ENCODE measurements around the gene XDH.
A peak's percentile ranks its signal among the peaks of the same experiment; 100 is the strongest.

Gene XDH

GRCh38 chr2:31363956-31364750 lies 50.4 kb downstream of the XDH start:
- DNase-seq = no peak

GRCh38 chr2:31362581-31362980 lies 52.0 kb downstream of the XDH start:
- DNase-seq = no peak

DNA sequence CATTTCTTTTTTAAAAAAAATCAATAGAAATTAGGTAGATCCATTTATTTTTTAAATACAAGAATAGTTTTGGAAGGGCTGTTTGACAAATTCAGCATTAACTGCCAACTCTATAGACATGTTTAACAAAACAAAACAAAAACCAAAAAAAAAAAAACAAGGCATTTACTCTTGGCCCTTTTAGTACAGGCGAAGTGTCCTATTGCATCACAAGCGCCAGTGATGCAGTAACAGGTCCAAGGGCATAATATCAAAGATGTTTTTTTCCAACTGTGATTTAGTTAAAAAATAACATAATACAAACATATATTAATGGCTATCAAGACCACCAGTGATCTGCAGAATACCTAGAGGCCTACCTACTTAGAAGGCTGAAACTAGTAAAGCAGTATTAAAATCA lies 55.3 kb downstream of the XDH start:
- DNase-seq = no peak

GRCh38 chr2:31354837-31355236 lies 59.7 kb downstream of the XDH start:
- DNase-seq = no peak

DNA sequence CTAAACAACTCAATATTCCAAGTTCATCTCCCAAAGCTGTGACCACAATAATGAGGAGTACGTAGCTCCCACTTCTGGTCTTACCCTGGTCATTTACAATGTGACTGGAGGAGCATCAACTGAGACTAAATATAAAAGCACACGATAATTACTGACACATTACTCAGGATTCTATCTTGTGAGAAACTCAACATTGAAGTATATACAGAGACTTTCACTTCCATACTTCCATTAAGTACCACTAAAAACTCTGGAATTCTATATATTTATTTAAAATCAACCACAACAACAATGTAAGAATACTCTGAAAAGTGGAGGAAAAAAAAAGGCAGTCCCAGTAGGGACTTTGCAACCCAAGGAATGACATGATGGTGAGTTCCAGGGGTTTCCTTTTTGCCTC lies 61.4 kb downstream of the XDH start:
- no peak for DNase-seq

DNA sequence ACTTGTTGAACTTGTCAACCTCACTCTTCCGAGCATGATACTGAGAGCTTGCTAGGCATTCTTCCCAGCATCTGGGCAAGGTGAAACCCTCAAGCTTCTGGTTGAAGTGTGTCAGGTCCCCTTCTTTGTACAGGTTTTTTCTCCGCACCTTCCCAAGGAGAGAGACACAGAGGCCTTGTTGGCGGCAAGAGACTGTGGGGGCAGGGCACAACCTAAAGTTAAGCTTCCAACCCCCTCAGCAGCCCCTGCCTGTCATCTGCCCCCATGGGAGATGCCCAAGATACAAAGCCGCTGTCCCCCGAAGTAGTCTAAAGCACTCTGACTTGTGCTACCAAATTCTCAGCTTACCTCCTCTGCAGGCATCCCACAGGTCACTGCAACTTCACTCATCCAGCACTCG lies 64.9 kb downstream of the XDH start:
- DNase-seq = no peak

GRCh38 chr2:31349160-31349559 lies 65.4 kb downstream of the XDH start:
- no peak for DNase-seq

- DNase-seq = no peak
Measured at GRCh38 chr2:31348618-31349017, 65.9 kb downstream of the XDH start.

DNA sequence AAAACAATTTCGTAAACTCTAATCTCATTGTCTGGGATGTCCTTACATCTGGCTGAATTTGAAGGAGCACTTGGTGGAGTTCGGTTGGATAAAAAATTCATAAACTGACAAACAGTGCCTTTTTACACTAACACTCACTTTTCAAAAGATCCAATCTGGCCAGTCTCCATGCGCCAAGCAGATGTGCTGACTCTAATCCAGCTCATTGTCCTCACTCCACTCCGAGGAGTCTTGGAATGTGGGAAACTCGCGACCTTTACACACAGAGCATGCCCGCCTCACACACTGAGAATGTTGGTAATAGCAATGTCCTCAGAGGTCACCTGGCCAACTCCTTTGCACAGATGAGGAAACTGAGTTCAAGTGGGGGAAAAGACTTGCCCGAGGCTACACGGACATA lies 66.8 kb downstream of the XDH start:
- DNase-seq = no peak

DNA sequence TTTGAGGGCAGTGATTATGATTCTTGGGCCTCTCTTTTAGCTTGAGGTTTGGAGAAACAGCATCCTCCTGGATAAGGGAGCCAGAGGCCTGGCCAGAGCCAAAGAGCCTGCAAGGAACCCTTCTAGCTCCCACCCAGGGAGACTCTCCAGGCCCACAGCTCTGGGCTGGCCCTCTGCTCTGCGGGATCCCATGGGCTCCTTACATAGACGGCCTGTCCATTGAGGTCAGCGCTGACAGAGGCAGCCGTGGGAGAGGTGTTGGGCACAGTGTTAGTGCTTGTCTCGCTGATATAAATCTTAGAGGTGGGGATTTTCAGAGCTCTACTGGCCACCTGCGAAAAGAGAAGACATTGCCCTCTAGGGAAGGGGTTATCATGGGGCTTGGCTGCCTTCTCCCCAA lies 67.2 kb downstream of the XDH start:
- no peak for DNase-seq

GRCh38 chr2:31344447-31344846 lies 70.1 kb downstream of the XDH start:
- no peak for DNase-seq

DNA sequence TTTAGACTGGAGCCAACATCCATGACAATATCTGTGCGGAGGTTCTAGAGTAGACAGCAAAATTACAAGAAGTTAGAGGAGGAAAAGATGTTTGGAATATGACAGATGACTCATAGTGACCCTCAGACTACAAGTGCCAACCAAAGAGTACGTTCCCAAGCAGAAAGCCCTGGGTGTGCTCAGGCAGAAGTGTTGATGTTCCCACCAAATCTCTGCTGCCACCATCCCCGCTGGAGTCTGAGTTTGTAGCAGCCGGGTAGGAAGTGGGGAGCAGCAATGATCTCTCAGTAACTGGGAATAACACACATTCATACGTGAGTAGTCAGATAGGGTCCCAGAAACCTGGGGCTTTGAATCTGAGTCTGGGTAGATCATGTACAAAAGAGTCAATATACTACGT lies 73.2 kb downstream of the XDH start:
- no peak for DNase-seq

DNA sequence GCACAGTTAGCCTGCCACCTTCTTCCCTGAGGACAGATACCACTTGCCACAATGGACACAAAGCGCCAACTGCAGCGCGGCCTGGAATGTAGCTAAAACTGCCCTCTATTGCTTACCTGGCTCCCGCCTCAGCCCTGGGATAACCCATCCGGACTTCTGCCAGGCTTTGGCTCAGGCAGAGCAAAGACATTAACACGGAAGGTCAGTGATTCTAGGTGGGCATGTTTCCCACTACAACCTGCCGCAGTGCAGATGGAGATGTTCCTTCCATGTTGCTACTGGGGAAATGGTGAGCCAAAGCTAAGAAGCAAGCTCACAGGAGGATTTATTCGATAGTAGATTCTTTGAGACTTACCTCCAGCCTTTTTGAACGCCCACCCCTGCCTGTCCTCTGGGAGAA lies 74.8 kb downstream of the XDH start:
- DNase-seq = no peak

GRCh38 chr2:31337860-31338259 lies 76.7 kb downstream of the XDH start:
- peak; percentile 29 for DNase-seq

DNA sequence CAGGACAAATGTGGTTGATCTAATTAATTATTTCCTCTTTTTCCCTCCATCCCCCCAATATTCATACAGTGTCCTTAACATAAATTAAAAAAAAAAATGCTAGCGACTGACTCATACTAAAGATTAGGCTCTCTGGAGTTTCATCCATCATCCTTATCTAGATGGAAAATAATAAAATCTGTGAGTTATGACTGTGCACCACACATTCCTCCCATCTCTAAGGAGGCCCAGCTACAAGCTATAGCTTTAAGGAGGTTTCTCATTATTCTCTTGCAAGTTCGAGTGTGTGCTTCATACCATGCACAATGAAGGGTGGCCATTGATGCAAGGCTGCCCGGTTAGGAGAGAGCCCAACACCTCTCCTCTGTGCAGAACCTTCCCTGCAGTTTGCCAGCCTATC lies 77.3 kb downstream of the XDH start:
- no peak for DNase-seq

DNA sequence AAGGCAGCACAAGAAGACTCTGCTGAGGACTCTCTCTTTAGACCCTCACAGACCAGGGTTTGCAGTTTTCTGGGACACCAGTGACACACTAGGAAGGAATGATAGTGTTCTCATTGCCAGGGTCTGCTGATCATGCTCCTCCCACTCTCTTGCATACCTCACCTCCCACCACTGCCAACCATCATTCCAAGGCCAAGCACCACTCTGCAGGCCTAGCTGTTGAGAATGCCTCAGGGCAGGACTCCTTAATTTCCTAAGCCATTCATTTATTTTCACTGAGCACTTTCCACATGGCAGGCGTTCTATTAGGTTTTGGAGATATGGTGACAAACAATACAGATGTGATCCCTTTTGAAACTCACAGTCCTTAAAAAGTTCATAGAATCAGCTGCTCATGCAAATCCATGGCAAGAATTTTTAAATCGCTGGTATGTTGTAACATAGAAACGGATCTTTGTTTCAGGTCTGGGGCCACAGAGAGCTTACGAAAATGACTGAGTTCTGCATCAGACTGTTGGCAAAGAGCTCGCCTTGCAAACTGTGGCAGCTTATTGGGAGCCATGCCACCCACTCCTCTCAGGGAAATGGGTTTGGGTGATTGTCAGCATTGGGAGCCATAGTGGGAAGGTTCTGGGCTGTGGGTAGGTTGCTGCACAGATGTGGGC lies 78.5 kb downstream of the XDH start:
- no peak for DNase-seq

DNA sequence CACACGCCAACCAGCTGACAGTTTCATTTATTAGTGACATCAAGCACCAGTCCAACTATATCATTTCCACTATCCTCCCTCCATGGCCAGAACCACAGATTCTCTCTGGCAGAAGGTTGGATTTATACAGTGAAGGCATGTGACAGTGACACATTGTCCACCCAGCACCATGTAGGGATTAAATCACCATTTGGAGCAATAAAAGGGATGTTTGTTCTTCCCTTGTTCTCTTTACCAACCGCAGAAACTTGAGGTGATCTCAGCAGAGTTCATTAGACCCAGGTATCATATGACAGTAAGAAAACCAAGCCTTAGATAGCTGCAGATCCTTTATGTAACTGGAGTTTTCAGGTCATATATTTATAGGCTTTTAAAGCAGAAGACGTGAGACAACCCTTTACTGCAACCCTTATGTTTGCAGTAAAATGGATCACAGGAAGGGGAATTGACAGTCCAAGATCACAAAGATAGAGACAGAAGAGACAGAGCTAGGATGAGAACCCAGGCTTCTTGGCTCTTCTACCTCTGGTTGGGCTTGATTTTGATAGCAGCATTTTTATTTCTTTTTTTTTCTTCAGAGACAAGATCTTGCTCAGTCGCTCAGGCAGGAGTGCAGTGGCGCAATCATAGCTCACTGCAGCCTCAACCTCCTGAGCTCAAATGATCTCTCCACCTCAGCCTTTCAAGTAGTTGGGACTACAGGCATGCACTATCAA lies 80.1 kb downstream of the XDH start:
- peak; percentile 5 for DNase-seq

DNA sequence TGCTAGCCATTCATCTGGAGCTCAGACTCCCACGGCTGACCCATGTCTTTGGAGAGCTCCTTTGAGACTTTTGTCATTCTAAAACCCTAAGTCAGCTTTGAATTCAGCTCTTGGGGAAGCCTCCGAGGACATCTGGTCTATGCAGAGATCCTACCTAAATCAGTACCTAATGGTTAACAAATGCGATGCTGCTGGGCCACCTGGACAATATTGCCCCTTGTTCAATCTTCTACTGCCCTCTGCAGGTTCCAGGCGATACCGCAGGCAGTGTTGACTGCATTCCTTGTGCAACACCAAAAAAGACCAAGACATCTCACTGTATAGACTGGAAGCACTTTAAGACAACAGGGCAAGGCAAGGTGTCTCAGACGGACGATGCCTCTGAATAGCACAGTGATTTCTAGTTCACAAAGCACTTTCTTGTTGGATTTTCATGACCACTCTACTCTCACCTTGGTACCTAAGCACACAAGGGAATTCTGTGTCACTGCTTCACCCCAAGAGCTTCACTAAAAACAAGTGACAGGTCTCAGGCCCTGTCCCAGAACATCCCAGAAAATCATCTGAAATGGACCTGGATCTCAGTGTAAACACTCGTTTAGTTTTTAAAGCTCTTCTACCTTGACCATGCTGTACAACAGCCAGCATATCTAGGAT lies 80.9 kb downstream of the XDH start:
- DNase-seq = peak; percentile 64

DNA sequence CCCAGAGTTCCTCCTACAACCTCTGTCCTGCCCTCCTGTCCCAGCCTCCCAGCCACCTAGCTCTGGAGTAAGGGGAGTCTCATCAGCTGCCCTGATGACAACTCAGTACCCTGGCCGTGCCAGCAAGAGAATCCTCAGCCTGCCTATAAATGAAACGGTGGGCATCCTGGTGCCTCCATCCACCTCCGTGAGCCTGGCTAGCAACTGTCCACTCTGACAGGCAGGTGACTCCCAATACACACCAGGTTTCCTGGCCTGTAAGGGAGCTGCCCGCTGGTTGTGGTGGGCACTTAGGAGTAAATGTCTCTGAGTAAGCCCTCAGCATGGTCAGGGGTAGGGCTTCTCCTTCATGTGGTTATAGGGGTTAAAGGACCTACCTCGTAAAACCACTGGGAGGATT lies 81.5 kb downstream of the XDH start:
- no peak for DNase-seq

DNA sequence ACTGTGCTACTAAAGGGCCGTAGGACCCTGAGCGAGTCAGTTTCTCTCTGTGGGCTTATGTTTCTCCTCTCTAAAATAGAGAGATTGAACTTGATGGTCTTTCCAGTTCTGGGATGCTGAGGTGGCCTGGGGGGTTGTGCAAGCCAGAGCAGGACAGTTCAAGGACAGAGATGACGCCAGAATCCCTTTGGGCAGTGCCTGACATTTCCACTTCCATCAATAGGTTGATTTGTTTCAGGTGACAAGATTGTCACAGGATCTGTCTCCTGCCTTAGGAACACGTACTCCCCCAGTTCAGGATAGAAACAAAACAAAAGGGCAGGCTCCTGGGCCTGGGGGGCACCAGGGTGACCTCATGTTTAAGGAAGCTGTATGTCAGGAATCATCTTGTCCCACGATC lies 82.0 kb downstream of the XDH start:
- DNase-seq = no peak

GRCh38 chr2:31331156-31331555 lies 83.4 kb downstream of the XDH start:
- no peak for DNase-seq

DNA sequence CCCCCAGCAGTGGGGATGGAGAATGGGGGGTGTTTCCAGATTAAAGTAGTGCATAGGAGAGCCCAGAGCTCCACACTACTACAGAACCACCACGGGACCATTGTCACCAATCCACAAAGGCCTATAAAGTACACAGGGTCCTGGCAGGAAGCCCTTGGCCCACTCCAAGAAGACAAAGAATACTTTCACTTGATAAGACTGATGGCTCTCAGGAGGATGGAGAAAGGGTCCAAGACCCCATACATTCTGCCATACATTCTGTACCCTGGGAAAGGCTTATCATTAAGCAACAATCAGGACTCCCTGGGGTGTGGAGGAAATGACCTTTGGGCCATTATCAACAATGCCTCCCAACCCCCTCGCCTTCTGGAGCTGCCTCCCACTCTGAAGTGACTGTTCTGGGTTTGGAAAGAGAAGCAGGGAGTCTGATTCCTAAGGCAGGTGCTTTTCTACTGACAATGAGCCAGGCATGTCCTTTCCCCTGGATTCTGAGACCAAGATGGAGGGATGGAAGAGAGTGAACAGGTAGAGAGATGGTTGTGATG lies 85.4 kb downstream of the XDH start:
- DNase-seq = no peak

DNA sequence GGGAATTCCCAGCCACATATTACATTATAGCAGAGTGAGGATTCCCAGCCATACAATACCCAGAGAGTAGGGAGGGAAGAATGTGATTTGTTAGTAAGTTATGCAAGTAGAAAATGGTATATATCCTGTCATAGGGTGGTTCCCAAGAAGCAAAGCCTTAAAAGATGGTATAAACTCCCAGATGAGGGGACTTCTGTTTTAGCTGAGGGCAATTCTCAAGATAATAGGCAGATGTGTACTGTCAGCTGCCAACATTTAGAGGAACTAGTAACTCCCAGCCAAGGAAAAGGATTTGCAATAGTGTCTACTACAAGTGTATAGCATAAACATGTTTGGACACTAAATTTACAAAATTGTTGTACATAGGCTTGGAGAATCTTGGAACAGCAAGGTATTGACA lies 86.5 kb downstream of the XDH start:
- no peak for DNase-seq
